DOHH2 (cell line): ENCODE data around the gene MXRA7.

Source experiments
- CTCF ChIP-seq: fragments of 200-600 bp; sonication (generic); IDR thresholded peaks from one replicate; pipeline ENCODE4 v1.5.1; 2014; ENCODE audit warnings: antibody characterized with exemption, mild to moderate bottlenecking, low read depth, low read length; ENCODE audit not compliant: poor library complexity, severe bottlenecking
- EZH2phosphoT487 ChIP-seq: fragments of 200-600 bp; sonication (generic); IDR thresholded peaks from 2 replicates; pipeline ENCODE4 v1.6.1; 2017; ENCODE audit warnings: borderline replicate concordance, mild to moderate bottlenecking, antibody characterized with exemption, low read length, moderate library complexity, mixed read lengths

- TF ChIP-seq CTCF (no peak), EZH2phosphoT487 (no peak)
Measured at GRCh38 chr17:76732734-76733617, 22.2 kb upstream of the MXRA7 start.
